B cell (primary cell): Measurements from ENCODE around the gene STON1. TPM values are rescaled to one million over a fixed set of nuclear protein-coding genes. Genes with fewer than 3 reads are reported as not detected.

Experiments used
- ATAC-seq: fragments of 200-7000 bp; cut with Tn5 transposase; one replicate; pipeline ENCODE4 v1.10.0; 2021; ENCODE audit warnings: low read depth, mild to moderate bottlenecking, moderate number of reproducible peaks, moderate library complexity
- CTCF ChIA-PET: fragments of 350-600 bp; sonication (Branson Sonifier 250); formaldehyde crosslinking; loops from one replicate; lab custom pipeline; 2021; ENCODE audit warnings: antibody characterized with exemption, inconsistent platforms; lab: Charles Lee
- POLR2A ChIA-PET: fragments of 350-600 bp; sonication (Branson Sonifier 250); formaldehyde crosslinking; loops from one replicate; lab custom pipeline; 2021; ENCODE audit warnings: antibody characterized with exemption; lab: Charles Lee
- DNase-seq: peaks from one replicate; pipeline ENCODE4 v3.0.0; 2013
- H2AFZ ChIP-seq: 2 replicates; pipeline ENCODE4 v1.6.1; 2012; ENCODE audit warnings: mild to moderate bottlenecking, low read depth, low read length; ENCODE audit not compliant: insufficient read depth, poor library complexity, severe bottlenecking
- H3K27ac ChIP-seq, 2 donors: 1 replicate in 1 of 2; 2 replicates in 1 of 2; pipeline ENCODE4 v1.5.1; 2012 to 2013; ENCODE audit warnings: low read length in 2 of 2, mild to moderate bottlenecking in 2 of 2, moderate library complexity in 1 of 2
- H3K27me3 ChIP-seq, 4 experiments: fragments of 200-600 bp in 1 of 4; sonication (generic) in 1 of 4; replicated peaks in 1 of 4; 1 replicate in 2 of 4; 2 replicates in 2 of 4; pipeline versions ENCODE4 v1.6.1 to v1.7.0; 2013 to 2016; ENCODE audit warnings: low read length in 3 of 4, mild to moderate bottlenecking in 2 of 4, mixed read lengths in 1 of 4, moderate library complexity in 1 of 4; ENCODE audit not compliant: insufficient read depth in 4 of 4, control insufficient read depth in 3 of 4; ENCODE audit errors: control extremely low read depth in 1 of 4
- H3K36me3 ChIP-seq, 2 experiments: replicated peaks in 1 of 2; 1 replicate in 1 of 2; 2 replicates in 1 of 2; pipeline versions ENCODE4 v1.6.1 to v1.7.1; 2013; ENCODE audit warnings: low read length in 1 of 2; ENCODE audit not compliant: insufficient read depth in 2 of 2, control insufficient read depth in 1 of 2; ENCODE audit errors: control extremely low read depth in 1 of 2, extremely low read depth in 1 of 2
- H3K4me1 ChIP-seq, 2 donors: fragments of 200-600 bp in 1 of 2; sonication (generic) in 1 of 2; 1 replicate in 1 of 2; 2 replicates in 1 of 2; pipeline versions ENCODE4 v1.5.1 to v1.6.1; 2013 to 2017; ENCODE audit warnings: low read length in 2 of 2; ENCODE audit not compliant: control insufficient read depth in 2 of 2, insufficient read depth in 2 of 2
- H3K4me2 ChIP-seq: replicated peaks from 2 replicates; pipeline ENCODE3; 2012; ENCODE audit warnings: mild to moderate bottlenecking, low read depth, low read length; ENCODE audit not compliant: poor library complexity, severe bottlenecking
- H3K4me3 ChIP-seq, 5 experiments: fragments of 200-600 bp in 1 of 5; sonication (generic) in 1 of 5; 1 replicate in 3 of 5; 2 replicates in 2 of 5; pipeline versions ENCODE4 v1.5.1 to v1.7.0; 2011 to 2016; ENCODE audit warnings: low read length in 4 of 5, mild to moderate bottlenecking in 4 of 5, low read depth in 2 of 5, control low read depth in 1 of 5, moderate library complexity in 1 of 5; ENCODE audit not compliant: insufficient read depth in 1 of 5; ENCODE audit errors: control extremely low read depth in 1 of 5, extremely low read depth in 1 of 5
- H3K79me2 ChIP-seq: fragments of 200-600 bp; sonication (generic); one replicate; pipeline ENCODE4 v1.6.0; 2016; ENCODE audit warnings: low read length; ENCODE audit not compliant: control insufficient read depth, insufficient read depth
- H3K9ac ChIP-seq: fragments of 200-600 bp; sonication (generic); 2 replicates; pipeline ENCODE4 v1.6.1; 2017; ENCODE audit warnings: mild to moderate bottlenecking, low read length, moderate library complexity
- H3K9me3 ChIP-seq, 3 donors: one replicate each; pipeline versions ENCODE4 v1.6.1 to v1.7.1; 2013; ENCODE audit warnings: low read length in 2 of 3; ENCODE audit not compliant: control insufficient read depth in 2 of 3, insufficient read depth in 1 of 3; ENCODE audit errors: control extremely low read depth in 1 of 3
- H4K20me1 ChIP-seq: 2 replicates; pipeline ENCODE4 v1.6.0; 2012; ENCODE audit warnings: mild to moderate bottlenecking, low read length; ENCODE audit not compliant: insufficient read depth, control insufficient read depth, poor library complexity, severe bottlenecking
- H3K27ac Mint-ChIP-seq: one replicate; pipeline ENCODE4 v1.8.0; 2021; ENCODE audit warnings: mixed read lengths
- H3K27me3 Mint-ChIP-seq: one replicate; pipeline ENCODE4 v1.8.0; 2021; ENCODE audit warnings: mixed read lengths
- H3K4me1 Mint-ChIP-seq: one replicate; pipeline ENCODE4 v1.8.0; 2021; ENCODE audit warnings: mixed read lengths
- H3K4me3 Mint-ChIP-seq: one replicate; pipeline ENCODE4 v1.8.0; 2021; ENCODE audit warnings: mixed read lengths
- H3K9me3 Mint-ChIP-seq: one replicate; pipeline ENCODE4 v1.8.0; 2022; ENCODE audit warnings: mixed read lengths; ENCODE audit not compliant: insufficient read depth
- CTCF ChIP-seq: fragments of 200-600 bp; IDR thresholded peaks from one replicate; pipeline ENCODE4 v1.8.0; 2022; ENCODE audit warnings: antibody characterized with exemption, mild to moderate bottlenecking
- EZH2 ChIP-seq: IDR thresholded peaks from 2 replicates; pipeline ENCODE4 v1.6.1; 2012; ENCODE audit warnings: borderline replicate concordance, low read depth, mild to moderate bottlenecking, moderate library complexity, low read length; ENCODE audit not compliant: insufficient read depth, poor library complexity, severe bottlenecking
- WGBS: methylation state at CpG from one replicate; pipeline ENCODE4 v1.1.5; 2013; ENCODE audit warnings: missing lambda C conversion rate; ENCODE audit not compliant: insufficient coverage; 5-methylcytosine and 5-hydroxymethylcytosine counted together
- intact Hi-C: fragments of 100-400 bp; cut with micrococcal nuclease; formaldehyde crosslinking; loops from one replicate; pipeline ENCODE4 v1.10.0; 2022
- polyA plus RNA-seq: library from polyadenylated mRNA; depleted of rRNA; stranded (reverse); fragments of >200 nt; gene quantifications from 2 replicates; pipeline ENCODE4 v1.2.3, GENCODE V29; 2012
- total RNA-seq, 2 donors: library from RNA; stranded (reverse); fragments of 120-200 nt in 1 of 2; gene quantifications; 1 replicate in 1 of 2; 2 replicates in 1 of 2; pipeline versions ENCODE4 v1.2.3 to v1.2.4, GENCODE V29; 2013 to 2022

The STON1 gene
- total and polyA plus RNA-seq, 2 donors (not counting 1 experiment from before 2014, with no cell fraction given): 0.46 to 2.0 TPM

DNA sequence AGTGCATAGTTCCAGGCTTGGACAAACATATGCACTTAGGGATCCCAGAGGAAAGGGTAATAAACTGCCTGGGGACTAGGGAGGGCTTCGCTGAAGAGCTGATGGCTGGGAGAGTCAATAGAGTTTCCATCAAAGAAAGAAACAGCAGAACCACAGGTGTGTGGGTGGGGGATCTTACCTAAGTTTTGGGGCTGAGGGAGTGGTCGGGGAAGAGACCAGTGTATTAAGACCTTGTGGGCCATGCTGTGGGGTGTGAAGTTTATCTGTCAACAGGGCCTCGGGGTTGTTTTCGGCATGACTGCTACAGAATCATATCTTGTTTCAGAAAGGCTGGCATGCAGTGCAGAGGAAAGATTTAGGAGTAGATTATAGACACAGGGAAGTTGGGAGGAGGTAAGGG is 56.5 kb downstream of the STON1 start:
- Histone ChIP-seq H3K27ac (no peak overlapping the region), H2AFZ (no peak overlapping the region), H3K4me1 (no peaks in the 10 kb centered on the region), H3K4me3 (no peak overlapping the region), H3K9me3 (no peaks in the 10 kb centered on the region), H4K20me1 (no peaks in the 10 kb centered on the region), H3K79me2 (no peaks in the 10 kb centered on the region), H3K9ac (no peak overlapping the region), H3K36me3 (no peaks in the 10 kb centered on the region), H3K27me3 (peaks cover 0 to 6% (median 0%) of the 10 kb centered on the region in 4 experiments), H3K4me2 (no peak overlapping the region)
- H3K9me3 Mint-ChIP-seq: no peaks in the 10 kb centered on the region
- no peak for ATAC-seq
- H3K4me3 Mint-ChIP-seq: no peak overlapping the region
- H3K27ac Mint-ChIP-seq: no peak overlapping the region
- TF ChIP-seq EZH2 (no peak), CTCF (no peak)
- H3K4me1 Mint-ChIP-seq: no peaks in the 10 kb centered on the region
- DNase-seq: no peak
- ChIA-PET CTCF (no interaction called here), POLR2A (no interaction called here)
- peaks cover 12% of the 10 kb centered on the region for H3K27me3 Mint-ChIP-seq
- intact Hi-C loops: no loop called here
- WGBS: 55% methylated on average over 4 of the region's 4 CpGs

DNA sequence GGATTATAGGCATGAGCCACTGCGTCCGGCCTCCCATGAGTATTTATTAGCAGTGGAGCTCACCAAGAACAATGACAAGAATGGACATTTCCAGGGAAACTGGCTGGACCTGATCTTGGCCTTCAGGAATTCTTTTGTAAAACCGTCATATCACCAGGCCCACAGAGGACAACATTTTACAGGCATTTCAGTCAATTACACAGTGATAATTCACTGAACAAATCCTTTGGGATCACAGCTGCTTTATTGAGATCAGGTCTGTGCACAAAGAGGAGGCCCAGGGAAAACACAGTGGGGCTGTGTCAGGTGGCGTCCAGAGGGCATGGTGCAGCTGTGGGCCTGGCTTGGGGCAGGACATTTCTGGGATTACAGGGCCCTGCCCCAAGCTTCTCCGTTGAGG is 57.6 kb downstream of the STON1 start:
- intact Hi-C loops: no loop called here
- H3K4me2 ChIP-seq: no peak overlapping the region
- no peaks in the 10 kb centered on the region for H3K4me1 Mint-ChIP-seq
- ChIA-PET POLR2A (no interaction called here), CTCF (interaction anchor here (0.7 kb wide), 1 partner anchor 12 kb away, joined by 3 read pairs; no protein-coding TSS in a partner anchor)
- H4K20me1 ChIP-seq: no peaks in the 10 kb centered on the region
- ATAC-seq (no peak), DNase-seq (no peak)
- H2AFZ ChIP-seq: no peak overlapping the region
- no peaks in the 10 kb centered on the region for H3K4me1 ChIP-seq
- H3K9me3 Mint-ChIP-seq: no peaks in the 10 kb centered on the region
- H3K4me3 ChIP-seq: no peak overlapping the region
- no peaks in the 10 kb centered on the region for H3K9me3 ChIP-seq
- H3K36me3 ChIP-seq: no peaks in the 10 kb centered on the region
- no peak overlapping the region for H3K27ac Mint-ChIP-seq
- peaks cover 0 to 2% (median 0%) of the 10 kb centered on the region in 4 experiments for H3K27me3 ChIP-seq
- peaks cover 13% of the 10 kb centered on the region for H3K27me3 Mint-ChIP-seq
- no peak for TF ChIP-seq CTCF
- TF ChIP-seq EZH2: no peak
- WGBS: 88% methylated on average over 5 of the region's 5 CpGs
- H3K27ac ChIP-seq: no peak overlapping the region
- H3K79me2 ChIP-seq: no peaks in the 10 kb centered on the region
- H3K9ac ChIP-seq: no peak overlapping the region
- no peak overlapping the region for H3K4me3 Mint-ChIP-seq
